HG03521 (cell line): ENCODE data around the gene CANX.

Experiments
- ATAC-seq: cut with Tn5 transposase; IDR thresholded peaks from one replicate; pipeline ENCODE4 v1.9.1; 2021; ENCODE audit warnings: mild to moderate bottlenecking, moderate library complexity; ENCODE audit not compliant: unreplicated experiment

The CANX gene

GRCh38 chr5:179749857-179750508 is 51.2 kb downstream of the CANX start:
- ATAC-seq = no peak

- no peak for ATAC-seq
These were observed 55.2 kb downstream of the CANX start for GRCh38 chr5:179753971-179754370.

DNA sequence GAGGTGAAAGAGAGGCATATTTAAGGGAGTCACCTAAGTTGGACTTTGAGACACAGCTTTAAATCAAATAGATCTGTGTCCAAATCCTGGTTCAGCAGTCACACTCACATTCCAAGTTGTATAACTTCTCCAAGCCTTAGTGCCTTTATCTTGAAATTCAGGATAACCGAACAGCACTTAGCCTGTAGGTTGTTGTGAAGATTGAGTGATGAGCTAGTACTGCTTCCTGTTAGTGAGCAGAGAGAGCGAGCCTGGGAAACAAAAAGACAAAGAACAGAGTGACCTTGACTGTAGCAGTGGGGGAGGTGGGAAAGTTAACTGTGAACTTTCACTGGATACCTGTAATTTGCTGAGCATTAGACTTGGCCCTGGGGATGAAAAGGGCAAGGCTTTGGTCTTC is 56.3 kb downstream of the CANX start:
- ATAC-seq = no peak

- ATAC-seq = no peak
These were observed 60.2 kb downstream of the CANX start for GRCh38 chr5:179758955-179759354.

DNA sequence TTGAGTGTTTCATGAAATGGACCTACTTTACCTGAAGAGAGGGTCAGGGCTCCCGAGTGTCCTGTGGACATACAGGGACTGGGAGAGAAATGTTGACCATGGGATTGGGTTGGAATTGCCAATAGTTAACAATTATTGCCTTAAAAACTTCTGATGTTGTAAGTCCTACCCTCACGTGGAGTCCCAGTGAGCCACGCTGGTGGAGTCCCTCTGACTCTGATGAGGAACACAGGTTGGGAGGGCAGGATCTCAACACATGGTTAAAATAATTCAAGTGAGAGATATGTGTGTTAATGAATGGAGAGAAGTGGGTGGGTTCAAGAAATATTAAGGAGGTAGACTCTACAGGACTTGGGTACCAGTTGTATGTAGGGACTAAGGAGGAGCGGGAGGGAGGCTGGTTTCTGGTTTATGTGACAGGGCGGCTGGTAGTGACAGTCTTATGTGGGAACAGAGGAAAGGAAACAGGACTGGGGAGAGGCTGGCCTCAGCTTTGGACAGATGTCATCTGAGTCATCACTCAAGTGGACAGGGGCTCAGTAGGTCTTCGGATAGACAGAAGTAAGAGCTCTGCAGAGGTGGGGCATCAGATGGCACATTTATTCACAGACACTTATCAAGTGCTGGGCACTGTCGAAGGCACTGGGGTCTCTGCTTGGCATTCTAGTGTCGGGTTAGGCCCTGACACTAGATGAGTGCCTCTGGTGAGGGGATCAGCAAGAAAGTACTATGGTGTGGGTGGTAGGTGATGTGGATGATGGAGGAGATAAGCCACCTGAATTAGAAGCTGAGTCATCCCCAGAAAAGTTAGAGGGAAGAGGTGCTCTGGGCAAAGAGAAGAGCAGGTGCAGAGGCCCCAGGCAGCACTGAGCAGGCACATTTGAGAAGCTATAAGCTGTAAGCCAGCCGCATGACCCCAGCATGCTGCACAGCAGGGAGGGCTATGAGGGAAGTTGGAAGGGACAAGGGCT is 61.1 kb downstream of the CANX start:
- no peak for ATAC-seq

DNA sequence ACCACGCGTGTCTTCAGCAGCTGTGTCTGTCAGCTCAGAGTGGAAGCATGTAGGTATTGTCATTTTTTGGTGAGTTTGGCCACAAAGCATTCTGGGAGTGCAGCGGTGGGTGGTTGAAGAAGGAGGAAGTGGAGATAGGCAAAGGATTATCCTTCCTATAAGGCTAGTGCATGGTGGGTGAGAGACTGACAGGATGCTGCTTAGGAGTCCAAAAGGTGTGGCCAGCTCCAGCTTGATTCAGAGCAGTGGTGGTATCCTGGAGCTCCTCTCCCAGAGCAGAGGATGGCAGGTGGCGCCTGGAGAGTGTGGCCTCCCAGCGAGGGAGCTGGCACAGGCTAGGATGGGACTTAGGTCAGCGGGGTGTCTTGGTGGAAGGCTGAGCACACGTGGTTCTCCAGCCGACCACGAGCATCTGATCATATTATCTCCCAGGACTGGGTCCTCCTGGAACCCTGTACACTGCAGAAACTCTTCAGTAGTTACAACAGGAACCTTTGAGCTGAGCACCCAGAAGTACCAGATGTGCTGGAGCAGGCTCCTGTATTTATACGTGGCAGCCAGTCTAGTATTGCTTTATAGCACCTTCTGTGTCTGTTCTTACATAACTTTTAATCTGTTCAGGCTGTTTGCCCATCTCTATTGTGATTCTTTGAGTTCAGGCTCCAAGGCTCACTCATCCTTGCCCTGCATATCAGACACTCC is 63.5 kb downstream of the CANX start:
- no peak for ATAC-seq

- ATAC-seq = no peak
These were observed 64.0 kb downstream of the CANX start for GRCh38 chr5:179762781-179763176.

GRCh38 chr5:179763215-179763945 is 64.6 kb downstream of the CANX start:
- no peak for ATAC-seq

DNA sequence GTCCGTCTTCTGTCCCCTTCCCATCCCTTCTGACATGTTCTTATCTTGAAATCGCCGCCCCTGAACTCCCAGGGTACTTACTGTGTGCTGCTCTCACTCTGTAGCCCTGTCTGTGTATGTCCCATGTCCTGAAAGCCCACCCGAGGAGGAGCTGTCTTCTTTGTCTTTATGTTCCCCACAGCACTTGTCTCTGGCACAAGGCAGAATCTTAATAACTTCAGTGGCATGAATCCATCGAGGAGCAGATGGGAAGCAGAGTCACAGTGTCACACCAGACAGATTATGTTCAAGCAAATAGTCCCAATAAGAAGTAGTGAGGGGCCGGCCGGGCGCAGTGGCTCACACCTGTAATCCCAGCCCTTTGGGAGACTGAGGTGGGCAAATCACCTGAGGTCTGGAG is 65.3 kb downstream of the CANX start:
- no peak for ATAC-seq

DNA sequence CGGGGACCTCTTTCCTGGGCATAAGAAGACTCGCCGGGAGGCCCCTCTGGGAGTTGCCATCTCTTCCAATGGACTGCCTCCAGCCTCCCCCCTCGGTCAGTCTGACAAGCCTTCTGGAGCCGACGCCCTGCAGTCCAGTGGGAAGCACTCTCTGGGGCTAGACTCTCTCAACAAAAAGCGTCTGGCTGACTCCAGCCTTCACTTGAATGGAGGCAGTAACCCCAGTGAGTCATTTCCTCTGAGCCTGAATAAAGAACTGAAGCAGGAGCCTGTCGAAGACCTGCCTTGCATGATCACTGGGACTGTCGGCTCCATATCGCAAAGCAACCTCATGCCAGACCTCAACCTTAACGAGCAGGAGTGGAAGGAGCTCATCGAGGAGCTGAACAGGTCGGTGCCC is 66.6 kb downstream of the CANX start:
- ATAC-seq = no peak

DNA sequence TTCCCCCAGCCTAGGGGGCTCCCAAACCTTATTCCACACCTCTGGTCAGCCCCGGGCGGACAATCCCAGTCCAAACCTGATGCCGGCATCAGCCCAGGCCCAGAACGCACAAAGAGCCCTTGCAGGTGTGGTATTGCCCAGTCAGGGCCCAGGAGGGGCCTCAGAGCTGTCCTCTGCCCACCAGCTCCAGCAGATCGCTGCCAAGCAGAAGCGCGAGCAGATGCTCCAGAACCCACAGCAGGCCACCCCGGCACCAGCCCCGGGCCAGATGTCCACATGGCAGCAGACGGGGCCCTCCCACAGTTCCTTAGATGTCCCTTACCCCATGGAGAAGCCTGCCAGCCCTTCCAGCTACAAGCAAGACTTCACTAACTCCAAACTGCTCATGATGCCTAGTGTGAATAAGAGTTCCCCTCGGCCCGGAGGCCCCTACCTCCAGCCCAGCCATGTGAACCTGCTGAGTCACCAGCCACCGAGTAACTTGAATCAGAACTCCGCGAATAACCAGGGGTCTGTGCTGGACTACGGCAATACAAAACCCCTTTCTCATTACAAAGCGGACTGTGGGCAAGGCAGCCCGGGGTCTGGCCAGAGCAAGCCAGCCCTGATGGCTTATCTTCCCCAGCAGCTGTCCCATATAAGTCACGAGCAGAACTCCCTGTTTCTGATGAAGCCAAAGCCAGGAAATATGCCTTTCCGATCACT is 67.4 kb downstream of the CANX start:
- no peak for ATAC-seq

- ATAC-seq = no peak
These were observed 68.1 kb downstream of the CANX start for GRCh38 chr5:179766726-179767455.

DNA sequence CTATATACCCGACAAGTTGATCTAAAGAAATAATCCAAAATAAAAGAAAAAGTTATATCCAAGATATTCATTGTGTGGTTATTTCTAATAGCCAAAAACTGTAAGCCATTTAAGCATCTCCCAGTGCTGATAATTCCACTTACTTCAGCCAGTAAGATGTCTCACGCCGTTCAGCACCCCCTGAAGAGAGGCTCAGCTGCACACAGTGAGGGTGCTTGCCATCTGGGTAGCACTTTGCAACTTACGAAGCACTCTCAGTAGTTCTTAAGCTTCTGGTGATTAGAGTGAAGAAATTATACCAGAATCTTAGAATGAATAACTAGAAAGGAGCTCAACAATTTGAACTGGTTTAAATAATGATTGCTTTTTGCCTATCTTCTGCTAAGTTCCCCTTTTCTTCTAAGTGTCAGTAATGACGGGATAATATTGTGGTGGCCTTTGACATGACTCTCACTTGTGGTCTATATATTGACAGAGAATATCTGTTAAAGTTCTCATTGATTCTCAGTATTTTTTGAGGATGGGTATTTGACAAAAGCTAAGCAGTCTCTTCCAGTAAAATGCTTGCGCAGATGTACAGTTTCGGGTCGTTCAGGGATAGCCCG is 68.8 kb downstream of the CANX start:
- no peak for ATAC-seq

GRCh38 chr5:179768326-179769085 is 69.7 kb downstream of the CANX start:
- no peak for ATAC-seq

- no peak for ATAC-seq
These were observed 70.5 kb downstream of the CANX start for GRCh38 chr5:179769271-179769670.

GRCh38 chr5:179769796-179770195 is 71.0 kb downstream of the CANX start:
- ATAC-seq = no peak

- no peak for ATAC-seq
These were observed 72.6 kb downstream of the CANX start for GRCh38 chr5:179771311-179771895.

- no peak for ATAC-seq
These were observed 73.6 kb downstream of the CANX start for GRCh38 chr5:179772351-179772750.
